Astrocyte of the hippocampus (primary cell): ENCODE results near the gene SRM.
"Not testable (repeated sequence)": the region's sequence is repeated elsewhere in the genome, so short reads cannot be mapped to it uniquely, and the experiment has no call there.

Experiments used
- DNase-seq: peaks from one replicate; pipeline ENCODE4 v3.0.0; 2011; ENCODE audit warnings: low read depth, low spot score

Gene SRM

DNA sequence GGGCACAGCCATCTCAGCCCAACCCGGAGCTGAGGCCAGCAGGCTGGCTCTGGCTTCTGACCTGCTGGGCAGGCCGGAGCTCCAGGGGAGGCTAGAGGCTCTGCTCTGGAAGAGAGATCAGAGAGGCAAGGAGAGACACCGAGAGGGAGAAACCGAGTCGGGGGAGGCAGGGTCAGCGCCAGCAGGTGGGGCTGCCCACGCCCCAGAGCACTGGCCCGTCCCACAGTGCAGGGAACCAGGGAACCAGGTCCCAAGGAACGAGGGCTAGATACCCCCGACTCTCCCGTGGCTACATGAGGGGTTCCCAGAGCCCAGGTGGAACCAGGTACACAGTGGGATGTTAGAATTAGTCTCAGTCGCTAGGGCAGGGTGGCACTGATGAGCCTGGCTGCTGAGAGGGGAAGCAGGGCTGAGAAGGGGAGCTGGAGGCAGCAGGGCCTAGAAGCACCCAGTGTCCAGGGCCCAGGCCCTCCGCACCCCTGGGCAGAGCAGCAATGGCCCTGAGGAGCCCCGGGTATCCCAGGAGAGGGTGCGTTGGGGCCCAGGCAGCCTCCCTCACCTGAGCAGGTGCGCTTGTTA lies 14.9 kb downstream of the SRM start:
- DNase-seq = no peak

DNA sequence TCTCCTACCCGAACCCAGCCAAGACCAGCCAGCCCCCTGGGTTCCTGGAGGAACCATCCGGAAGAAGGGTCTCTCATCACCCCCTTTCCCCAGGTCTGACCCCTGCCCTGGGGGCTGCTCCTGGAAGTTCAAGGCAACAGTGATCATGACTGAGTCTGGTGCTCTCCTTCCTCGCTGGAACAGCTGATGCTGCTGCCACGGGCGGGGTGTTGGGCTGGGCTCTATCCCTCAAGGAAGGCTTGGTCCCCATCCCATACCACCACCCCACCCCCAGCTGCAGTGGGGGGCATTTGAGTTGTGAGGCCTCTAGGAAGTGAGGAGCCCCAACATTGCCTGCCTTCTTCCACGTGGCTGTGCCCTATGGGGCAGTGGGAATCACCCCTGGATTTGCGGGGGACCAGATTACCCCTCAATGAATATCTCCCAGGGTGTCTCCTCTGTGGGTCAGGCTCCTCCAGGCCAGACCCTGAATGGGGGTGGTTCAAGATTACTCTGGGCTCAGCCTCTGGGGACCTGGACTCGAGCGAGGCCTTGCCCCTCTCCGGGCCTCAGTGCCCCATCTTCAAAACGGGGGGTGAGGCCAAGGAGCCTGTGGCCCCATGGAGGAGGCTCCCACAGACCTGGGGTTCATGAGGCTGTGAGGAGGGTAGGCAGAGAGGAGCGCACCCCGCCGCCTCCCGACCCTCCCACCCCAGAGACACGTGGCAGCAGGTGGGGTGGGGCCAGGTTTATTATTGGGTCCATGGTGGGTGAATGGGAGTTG lies 15.6 kb downstream of the SRM start:
- no peak for DNase-seq

- DNase-seq = no peak
Observed at GRCh38 chr1:11042995-11043874, 16.6 kb downstream of the SRM start.

GRCh38 chr1:11042065-11042464 lies 17.8 kb downstream of the SRM start:
- DNase-seq = no peak

GRCh38 chr1:11041048-11041447 lies 18.8 kb downstream of the SRM start:
- DNase-seq = no peak

GRCh38 chr1:11040105-11040429 lies 19.8 kb downstream of the SRM start:
- DNase-seq = not testable (repeated sequence)

DNA sequence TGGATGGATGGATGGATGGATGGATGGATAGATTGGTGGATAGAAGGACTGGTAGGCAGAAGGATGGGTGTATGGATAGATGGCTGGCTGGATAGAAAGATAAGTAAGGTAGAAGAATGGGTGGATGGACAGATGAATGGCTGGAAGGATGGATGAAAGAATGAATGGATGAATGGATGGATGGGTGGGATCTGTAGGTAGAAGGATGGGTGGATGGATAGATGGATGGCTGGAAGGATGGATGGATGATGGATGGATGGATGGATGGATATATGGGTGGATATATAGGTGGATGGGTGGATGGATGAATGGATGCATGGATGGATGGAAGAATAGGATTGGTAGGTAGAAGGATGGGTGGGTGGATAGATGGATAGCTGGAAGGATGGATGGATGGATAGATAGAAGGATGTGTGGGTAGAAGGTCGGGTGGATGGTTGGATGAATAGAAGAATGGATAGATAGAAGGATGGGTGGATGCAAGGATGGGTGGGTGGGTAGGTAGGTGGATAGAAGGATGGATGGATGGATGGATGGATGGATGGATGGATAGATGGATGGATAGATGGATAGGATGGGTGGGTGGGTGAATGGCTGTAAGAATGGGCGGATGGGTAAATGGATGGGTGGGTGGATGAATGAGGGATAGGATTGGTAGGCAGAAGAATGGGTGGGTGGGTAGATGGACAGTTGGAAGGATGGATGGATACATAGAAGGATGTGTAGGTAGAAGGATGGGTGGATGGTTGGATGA lies 20.3 kb downstream of the SRM start:
- no peak for DNase-seq

GRCh38 chr1:11037740-11038182 lies 22.1 kb downstream of the SRM start:
- DNase-seq = peak; percentile 93

- DNase-seq = not testable (repeated sequence)
Observed at GRCh38 chr1:11037019-11037739, 22.6 kb downstream of the SRM start.

DNA sequence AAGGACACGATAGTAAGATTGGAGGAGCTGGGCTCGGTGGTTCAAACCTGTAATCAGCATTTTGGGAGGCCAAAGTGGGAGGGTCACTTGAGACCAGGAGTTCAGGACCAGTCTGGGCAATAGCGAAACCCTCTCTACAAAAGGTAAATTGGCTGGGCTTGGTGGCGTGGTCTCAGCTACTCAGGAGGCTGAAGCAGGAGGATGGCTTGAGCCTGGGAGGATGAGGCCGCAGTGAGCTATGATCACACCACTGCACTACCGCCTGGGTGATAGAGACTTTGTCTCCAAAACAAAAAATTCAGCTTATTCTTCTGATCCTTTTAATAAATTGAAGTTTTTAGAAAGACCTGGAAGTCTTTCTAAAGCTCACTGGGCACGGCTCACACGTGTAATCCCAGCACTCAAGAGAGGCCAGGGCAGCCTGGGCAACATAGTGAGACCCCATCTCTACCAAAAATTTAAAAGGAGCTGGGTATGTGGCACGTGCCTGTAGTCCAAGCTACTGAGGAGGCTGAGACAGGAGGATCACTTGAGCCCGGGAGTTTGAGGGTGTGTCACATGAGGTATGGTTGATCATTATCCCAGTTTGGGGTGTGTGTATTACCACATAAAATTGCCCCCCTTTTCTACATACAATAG lies 28.1 kb downstream of the SRM start:
- no peak for DNase-seq

- DNase-seq = no peak
Observed at GRCh38 chr1:11030865-11031264, 29.0 kb downstream of the SRM start.

- no peak for DNase-seq
Observed at GRCh38 chr1:11028018-11028417, 31.8 kb downstream of the SRM start.

GRCh38 chr1:11027316-11027715 lies 32.5 kb downstream of the SRM start:
- DNase-seq = no peak

GRCh38 chr1:11026903-11027302 lies 32.9 kb downstream of the SRM start:
- no peak for DNase-seq

DNA sequence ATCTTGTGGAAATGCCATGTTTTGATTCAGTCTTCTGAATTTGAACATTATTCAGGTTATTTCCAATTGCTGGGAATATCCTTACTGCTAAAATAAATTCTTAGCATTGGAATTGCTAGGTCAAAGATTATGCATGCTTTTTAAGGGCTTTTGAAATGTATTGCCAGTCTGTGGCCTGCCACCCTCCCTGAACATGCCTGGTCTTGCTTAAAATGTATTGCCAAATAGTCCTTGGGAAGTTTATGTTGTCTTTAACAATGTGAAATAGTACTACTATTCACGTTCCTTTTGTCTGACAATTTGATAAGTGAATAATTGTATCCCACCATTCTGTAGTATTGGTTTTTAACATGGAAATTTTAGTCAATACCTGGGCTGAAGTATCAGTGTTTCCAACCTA lies 33.8 kb downstream of the SRM start:
- DNase-seq = no peak

DNA sequence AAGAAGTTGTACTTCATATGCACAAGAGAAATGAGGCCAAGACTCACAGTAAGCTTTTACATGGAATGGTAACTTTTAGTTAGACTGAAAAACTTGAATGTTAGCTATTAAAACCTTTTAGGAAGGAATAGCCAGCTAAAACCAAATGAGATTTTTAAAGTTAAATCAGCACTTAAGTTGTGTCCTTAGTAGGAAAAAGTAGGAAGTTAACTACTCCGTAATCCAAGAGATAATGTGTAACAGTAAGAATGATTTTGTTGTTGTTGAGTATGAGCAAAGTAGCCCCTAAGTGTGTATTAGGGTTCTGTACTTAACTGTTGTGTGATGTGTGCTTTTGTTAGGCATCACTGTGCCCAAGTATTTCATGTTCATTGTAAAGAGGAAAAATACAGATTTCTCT lies 34.2 kb downstream of the SRM start:
- no peak for DNase-seq

- no peak for DNase-seq
Observed at GRCh38 chr1:11024874-11025203, 35.0 kb downstream of the SRM start.

DNA sequence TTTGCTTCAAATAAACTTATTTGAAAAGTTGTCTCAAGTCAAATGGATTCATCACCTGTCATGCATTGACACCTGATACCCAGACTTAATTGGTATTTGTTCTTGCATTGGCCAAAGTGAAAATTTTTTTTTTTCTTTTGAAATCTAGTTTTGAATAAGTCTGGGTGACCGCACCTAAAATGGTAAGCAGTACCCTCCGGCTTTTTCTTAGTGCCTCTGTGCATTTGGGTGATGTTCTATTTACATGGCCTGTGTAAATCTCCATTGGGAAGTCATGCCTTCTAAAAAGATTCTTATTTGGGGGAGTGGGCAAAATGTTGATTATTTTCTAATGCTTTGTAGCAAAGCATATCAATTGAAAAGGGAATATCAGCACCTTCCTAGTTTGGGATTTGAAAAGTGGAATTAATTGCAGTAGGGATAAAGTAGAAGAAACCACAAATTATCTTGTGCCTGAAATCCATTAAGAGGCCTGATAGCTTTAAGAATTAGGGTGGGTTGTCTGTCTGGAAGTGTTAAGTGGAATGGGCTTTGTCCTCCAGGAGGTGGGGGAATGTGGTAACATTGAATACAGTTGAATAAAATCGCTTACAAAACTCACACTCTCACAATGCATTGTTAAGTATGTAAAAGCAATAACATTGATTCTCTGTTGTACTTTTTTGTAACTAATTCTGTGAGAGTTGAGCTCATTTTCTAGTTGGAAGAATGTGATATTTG lies 35.5 kb downstream of the SRM start:
- DNase-seq = no peak

- no peak for DNase-seq
Observed at GRCh38 chr1:11023201-11023600, 36.6 kb downstream of the SRM start.

GRCh38 chr1:11019971-11020370 lies 39.8 kb downstream of the SRM start:
- no peak for DNase-seq
